Embryonic facial prominence (tissue), 1 donor: ENCODE measurements around the gene RABGAP1L.
"Not testable (repeated sequence)": the region's sequence is repeated elsewhere in the genome, so short reads cannot be mapped to it uniquely, and the experiment has no call there.

Experiments used
- DNase-seq: peaks from one replicate; pipeline ENCODE4 v3.0.0-alpha.2; 2016; ENCODE audit errors: extremely low spot score

RABGAP1L gene

GRCh38 chr1:174428739-174429138 is 269.4 kb downstream of the RABGAP1L start:
- no peak for DNase-seq

GRCh38 chr1:174433451-174433850 is 274.1 kb downstream of the RABGAP1L start:
- no peak for DNase-seq

GRCh38 chr1:174445351-174445750 is 286.0 kb downstream of the RABGAP1L start:
- DNase-seq = no peak

GRCh38 chr1:174445817-174446216 is 286.5 kb downstream of the RABGAP1L start:
- no peak for DNase-seq

GRCh38 chr1:174447866-174448530 is 288.7 kb downstream of the RABGAP1L start, which contains the start of gene GPR52:
GPR52 (plus strand) TSS chr1:174447964; CDS start chr1:174448112, 148 bp downstream.
- DNase-seq = no peak

- DNase-seq = no peak
These were observed 289.2 kb downstream of the RABGAP1L start for GRCh38 chr1:174448531-174448883.

- DNase-seq = no peak
These were observed 289.7 kb downstream of the RABGAP1L start for GRCh38 chr1:174448974-174449373.

GRCh38 chr1:174451408-174451807 is 292.1 kb downstream of the RABGAP1L start:
- no peak for DNase-seq

GRCh38 chr1:174465855-174466254 is 306.5 kb downstream of the RABGAP1L start:
- DNase-seq = no peak

GRCh38 chr1:174466607-174467006 is 307.3 kb downstream of the RABGAP1L start:
- no peak for DNase-seq

- no peak for DNase-seq
These were observed 309.7 kb downstream of the RABGAP1L start for GRCh38 chr1:174469052-174469451.

GRCh38 chr1:174469687-174470086 is 310.4 kb downstream of the RABGAP1L start:
- no peak for DNase-seq

GRCh38 chr1:174479281-174479680 is 320.0 kb downstream of the RABGAP1L start:
- DNase-seq = no peak

GRCh38 chr1:174480324-174480723 is 321.0 kb downstream of the RABGAP1L start:
- DNase-seq = no peak

GRCh38 chr1:174491606-174492005 is 332.3 kb downstream of the RABGAP1L start:
- no peak for DNase-seq

- no peak for DNase-seq
These were observed 338.2 kb downstream of the RABGAP1L start for GRCh38 chr1:174497478-174497877.

- not testable (repeated sequence) for DNase-seq
These were observed 357.4 kb downstream of the RABGAP1L start for GRCh38 chr1:174516755-174517154.

GRCh38 chr1:174519844-174520243 is 360.5 kb downstream of the RABGAP1L start:
- no peak for DNase-seq

- no peak for DNase-seq
These were observed 372.4 kb downstream of the RABGAP1L start for GRCh38 chr1:174531751-174532150.

- DNase-seq = no peak
These were observed 375.5 kb downstream of the RABGAP1L start for GRCh38 chr1:174534789-174535188.

GRCh38 chr1:174535207-174535606 is 375.9 kb downstream of the RABGAP1L start:
- DNase-seq = no peak

GRCh38 chr1:174543421-174543820 is 384.1 kb downstream of the RABGAP1L start:
- not testable (repeated sequence) for DNase-seq

- no peak for DNase-seq
These were observed 391.0 kb downstream of the RABGAP1L start for GRCh38 chr1:174550296-174550695.

- no peak for DNase-seq
These were observed 397.1 kb downstream of the RABGAP1L start for GRCh38 chr1:174556392-174556791.
